Liver (tissue), 9 donors: ENCODE measurements around the gene BSND. TPM values are rescaled to one million over a fixed set of nuclear protein-coding genes. Genes with fewer than 3 reads are reported as not detected.

Experiments used
- DNase-seq: peaks from one replicate; pipeline ENCODE4 v3.0.0-alpha.2; 2017; ENCODE audit warnings: low spot score
- H3K27ac ChIP-seq, 2 donors: one replicate each; pipeline ENCODE4 v1.7.0; 2013; ENCODE audit warnings: inconsistent platforms in 2 of 2, low read length in 2 of 2, control low read depth in 1 of 2, low read depth in 1 of 2, mild to moderate bottlenecking in 1 of 2
- H3K27me3 ChIP-seq, 4 donors: one replicate each; pipeline versions ENCODE4 v1.6.1 to v1.7.0; 2013; ENCODE audit warnings: low read length in 3 of 4, inconsistent platforms in 1 of 4, mild to moderate bottlenecking in 1 of 4, moderate library complexity in 1 of 4; ENCODE audit not compliant: control insufficient read depth in 4 of 4, insufficient read depth in 4 of 4
- H3K36me3 ChIP-seq, 4 donors: one replicate each; pipeline versions ENCODE4 v1.6.1 to v1.7.0; 2013; ENCODE audit warnings: low read length in 3 of 4, mild to moderate bottlenecking in 3 of 4, low read depth in 1 of 4, moderate library complexity in 1 of 4; ENCODE audit not compliant: control insufficient read depth in 4 of 4, insufficient read depth in 3 of 4
- H3K4me1 ChIP-seq, 4 donors: one replicate each; pipeline versions ENCODE4 v1.6.1 to v1.7.0; 2013; ENCODE audit warnings: low read length in 3 of 4, mild to moderate bottlenecking in 3 of 4, moderate library complexity in 1 of 4; ENCODE audit not compliant: control insufficient read depth in 4 of 4, insufficient read depth in 4 of 4
- H3K4me3 ChIP-seq, 3 donors: one replicate each; pipeline versions ENCODE4 v1.6.1 to v1.7.0; 2013; ENCODE audit warnings: low read length in 3 of 3, control low read depth in 1 of 3, low read depth in 1 of 3, mild to moderate bottlenecking in 1 of 3
- H3K9ac ChIP-seq, 2 donors: one replicate each; pipeline ENCODE4 v1.7.0; 2013; ENCODE audit warnings: low read length in 2 of 2, mild to moderate bottlenecking in 2 of 2, moderate library complexity in 2 of 2, control low read depth in 1 of 2, low read depth in 1 of 2
- H3K9me3 ChIP-seq, 4 donors: one replicate each; pipeline versions ENCODE4 v1.6.1 to v1.7.0; 2013; ENCODE audit warnings: low read length in 3 of 4; ENCODE audit not compliant: control insufficient read depth in 4 of 4
- FOXA2 ChIP-seq: IDR thresholded peaks from 2 replicates; pipeline ENCODE4 v1.6.1; 2016; ENCODE audit warnings: antibody characterized with exemption
- GABPA ChIP-seq, 2 donors: IDR thresholded peaks in 1 of 2; conservative IDR thresholded peaks in 1 of 2; 2 replicates each; pipeline ENCODE4 v1.6.1; 2016; ENCODE audit warnings: antibody characterized with exemption in 2 of 2, mild to moderate bottlenecking in 1 of 2, moderate library complexity in 1 of 2
- HNF4A ChIP-seq, 2 donors: conservative IDR thresholded peaks; 2 replicates each; pipeline ENCODE4 v1.6.1; 2016; ENCODE audit warnings: antibody characterized with exemption in 2 of 2, mild to moderate bottlenecking in 2 of 2
- HNF4G ChIP-seq: IDR thresholded peaks from 2 replicates; pipeline ENCODE4 v1.6.1; 2016; ENCODE audit warnings: antibody characterized with exemption
- NR2F2 ChIP-seq: IDR thresholded peaks from 2 replicates; pipeline ENCODE4 v1.6.1; 2016; ENCODE audit warnings: antibody characterized with exemption
- RXRA ChIP-seq, 2 donors: IDR thresholded peaks; 2 replicates each; pipeline ENCODE4 v1.6.1; 2017 to 2018; ENCODE audit warnings: antibody characterized with exemption in 2 of 2, mild to moderate bottlenecking in 1 of 2
- SP1 ChIP-seq: IDR thresholded peaks from 2 replicates; pipeline ENCODE4 v1.6.1; 2018; ENCODE audit warnings: antibody characterized with exemption, mild to moderate bottlenecking
- TAF1 ChIP-seq: conservative IDR thresholded peaks from 2 replicates; pipeline ENCODE4 v1.6.1; 2016; ENCODE audit warnings: antibody characterized with exemption, mild to moderate bottlenecking
- WGBS: extraction: QIAGEN DNeasy Blood & Tissue Kit; methylation state at CpG from one replicate; pipeline ENCODE4 v1.1.7; 2013; 5-methylcytosine and 5-hydroxymethylcytosine counted together
- polyA plus RNA-seq, 2 donors: library from polyadenylated mRNA; stranded (reverse) in 1 of 2; unstranded in 1 of 2; fragments of 200-250 nt in 1 of 2; fragments of >200 nt in 1 of 2; fragmentation: Nextera tagmentation in 1 of 2; extraction: Ambion mirVana in 1 of 2; gene quantifications; one replicate each; pipeline versions ENCODE4 v1.2.1 to v1.2.3, GENCODE V29; 2013 to 2015
- total RNA-seq, 2 donors: library from RNA; depleted of rRNA; stranded (reverse); fragments of >200 nt; gene quantifications; one replicate each; pipeline ENCODE4 v1.2.3, GENCODE V29; 2014
- TF ChIP-seq, protein P1 (sequence below): IDR thresholded peaks from 2 replicates; pipeline ENCODE4 v1.6.1; 2016; ENCODE audit warnings: antibody characterized with exemption
- TF ChIP-seq, protein P2 (sequence below): fragments of 150-350 bp; IDR thresholded peaks from 2 replicates; pipeline ENCODE4 v1.5.1; 2017; ENCODE audit warnings: improper control_type of control experiment, low read depth, low read length; ENCODE audit not compliant: missing input control
- donor health status: healthy.
- donor health status: healthy.
- donor health status: healthy.
- donor health status: healthy.
- donor health status: healthy.

The BSND gene
- total and polyA plus RNA-seq, 4 donors, result 0.14 TPM; not detected in 3

DNA sequence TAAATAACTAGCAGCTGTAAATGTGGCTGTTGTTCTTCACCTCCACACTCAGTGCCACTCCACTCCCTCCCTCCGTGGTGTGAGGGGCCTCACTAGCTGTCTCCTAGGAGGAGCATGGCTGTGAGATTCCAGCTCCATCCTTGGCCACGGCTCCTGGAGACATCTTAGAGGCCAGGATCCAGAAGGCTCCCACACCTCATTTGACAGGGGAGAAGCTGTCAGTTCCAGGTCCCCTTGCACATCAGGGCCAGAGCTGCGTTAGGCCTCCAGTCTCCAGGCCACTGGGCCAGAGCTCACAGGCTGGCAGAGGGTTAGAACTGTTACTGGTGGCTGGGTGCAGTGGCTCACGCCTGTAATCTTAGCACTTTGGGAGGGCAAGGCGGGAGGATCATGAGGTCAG lies 55.7 kb downstream of the BSND start:
- 92% methylated on average over 5 of the region's 5 CpGs for WGBS
- peak overlapping the region in 1 of 2 donors; percentile 35 for H3K27ac ChIP-seq

DNA sequence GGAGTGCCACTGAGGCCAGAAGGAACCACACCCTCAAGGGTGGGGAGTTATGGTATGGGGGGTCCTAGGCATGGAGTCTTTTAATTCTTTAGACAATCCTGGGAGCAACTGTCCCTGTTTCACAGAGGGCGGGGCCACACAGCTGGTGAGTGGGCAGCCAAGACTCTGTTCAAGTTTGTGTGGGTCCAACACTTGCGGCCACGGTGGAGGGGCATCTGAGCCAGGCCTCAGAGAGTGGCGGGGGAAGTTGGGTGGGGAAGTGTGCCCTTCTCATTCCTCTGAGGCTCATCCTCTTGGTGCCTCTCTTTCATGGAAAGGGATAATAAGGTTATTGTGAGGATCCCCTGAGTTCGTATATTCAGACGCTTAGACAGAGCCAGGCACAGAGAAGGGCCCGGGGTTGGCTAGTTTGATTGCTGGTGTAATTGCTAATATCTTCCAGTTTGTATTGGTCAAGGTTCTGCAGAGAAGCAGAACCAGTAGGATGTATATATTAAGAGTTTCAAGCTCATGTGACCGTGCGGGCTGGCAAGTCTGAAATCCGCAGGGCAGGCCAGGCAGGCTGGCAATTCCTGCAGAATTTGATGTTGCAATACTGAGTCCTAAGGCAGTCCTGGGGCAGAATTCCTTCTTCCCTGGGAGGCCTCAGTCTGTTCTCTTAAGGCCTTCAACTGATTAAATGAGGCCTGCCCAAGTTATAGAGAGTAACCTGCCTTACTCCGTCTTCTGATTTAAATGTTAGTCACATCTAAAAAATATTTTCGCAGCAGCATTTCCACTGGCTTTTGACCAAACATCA lies 56.5 kb downstream of the BSND start:
- peak overlapping the region in 1 of 2 donors; percentile 7 for H3K27ac ChIP-seq
- no peaks in the 10 kb centered on the region for H3K27me3 ChIP-seq
- no peaks in the 10 kb centered on the region for H3K9me3 ChIP-seq
- no peak overlapping the region for H3K9ac ChIP-seq
- DNase-seq, result no peak
- H3K4me1 ChIP-seq, result peaks cover 17 to 65% (median 51%) of the 10 kb centered on the region in 4 donors
- TF ChIP-seq TAF1 (no peak), HNF4A (conservative IDR thresholded peaks at IDR 0.05) (peak; percentile 16 to 61), HNF4G (no peak), NR2F2 (no peak), SP1 (no peak), RXRA (IDR thresholded peaks at IDR 0.05) (peak in 1 of 2 donors; percentile 47), GABPA (IDR thresholded peaks at IDR 0.05 in 1 of 2, conservative IDR thresholded peaks at IDR 0.05 in 1 of 2) (no peak)
- H3K36me3 ChIP-seq, result peaks cover 8 to 23% (median 17%) of the 10 kb centered on the region in 4 donors
- 72% methylated on average over 12 of the region's 12 CpGs for WGBS
- no peak overlapping the region for H3K4me3 ChIP-seq

More for the DNA sequence above, 55.7 kb downstream of the BSND start:
- H3K4me3 ChIP-seq, result no peak overlapping the region
- no peaks in the 10 kb centered on the region for H3K9me3 ChIP-seq
- H3K4me1 ChIP-seq, result peaks cover 21 to 71% (median 55%) of the 10 kb centered on the region in 4 donors
- H3K27me3 ChIP-seq, result no peaks in the 10 kb centered on the region
- TF ChIP-seq RXRA (IDR thresholded peaks at IDR 0.05), result no peak
- TF ChIP-seq, protein P1, sequence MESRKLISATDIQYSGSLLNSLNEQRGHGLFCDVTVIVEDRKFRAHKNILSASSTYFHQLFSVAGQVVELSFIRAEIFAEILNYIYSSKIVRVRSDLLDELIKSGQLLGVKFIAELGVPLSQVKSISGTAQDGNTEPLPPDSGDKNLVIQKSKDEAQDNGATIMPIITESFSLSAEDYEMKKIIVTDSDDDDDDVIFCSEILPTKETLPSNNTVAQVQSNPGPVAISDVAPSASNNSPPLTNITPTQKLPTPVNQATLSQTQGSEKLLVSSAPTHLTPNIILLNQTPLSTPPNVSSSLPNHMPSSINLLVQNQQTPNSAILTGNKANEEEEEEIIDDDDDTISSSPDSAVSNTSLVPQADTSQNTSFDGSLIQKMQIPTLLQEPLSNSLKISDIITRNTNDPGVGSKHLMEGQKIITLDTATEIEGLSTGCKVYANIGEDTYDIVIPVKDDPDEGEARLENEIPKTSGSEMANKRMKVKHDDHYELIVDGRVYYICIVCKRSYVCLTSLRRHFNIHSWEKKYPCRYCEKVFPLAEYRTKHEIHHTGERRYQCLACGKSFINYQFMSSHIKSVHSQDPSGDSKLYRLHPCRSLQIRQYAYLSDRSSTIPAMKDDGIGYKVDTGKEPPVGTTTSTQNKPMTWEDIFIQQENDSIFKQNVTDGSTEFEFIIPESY, result no peak
- peaks cover 7 to 17% (median 11%) of the 10 kb centered on the region in 4 donors for H3K36me3 ChIP-seq
- no peak overlapping the region for H3K9ac ChIP-seq
- no peak for DNase-seq

DNA sequence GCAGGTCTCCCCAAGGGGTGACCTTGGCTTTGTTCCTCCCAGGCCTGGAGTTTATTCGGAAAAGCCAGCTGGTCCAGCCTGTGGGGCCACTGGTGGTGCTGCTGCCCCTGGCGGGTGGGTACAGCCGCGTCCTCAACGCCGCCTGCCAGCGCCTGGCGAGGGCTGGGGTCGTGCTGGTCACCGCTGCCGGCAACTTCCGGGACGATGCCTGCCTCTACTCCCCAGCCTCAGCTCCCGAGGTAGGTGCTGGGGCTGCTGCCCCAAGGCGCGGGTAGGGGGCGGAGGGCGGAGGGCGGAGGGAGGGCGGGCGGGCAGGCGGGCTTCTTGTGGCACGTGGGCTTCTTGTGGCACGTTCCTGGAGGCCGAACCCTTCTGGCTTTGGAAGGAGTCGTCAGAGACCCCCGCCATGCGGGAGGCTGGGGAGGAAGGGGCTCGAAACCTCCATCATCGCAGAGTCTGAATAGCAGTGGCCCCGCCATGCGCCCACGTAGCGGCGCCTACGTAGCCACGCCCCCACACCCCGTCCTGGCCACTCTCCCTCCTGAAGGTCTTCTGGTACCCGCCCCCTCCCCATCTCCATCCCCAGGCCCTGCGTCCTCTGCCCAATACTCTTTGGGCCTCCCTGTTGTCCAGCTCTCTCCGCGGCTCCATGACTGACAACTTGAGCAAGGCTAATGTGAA lies 57.4 kb downstream of the BSND start:
- Histone ChIP-seq H3K4me1 (peaks cover 15 to 60% (median 47%) of the 10 kb centered on the region in 4 donors), H3K9ac (no peak overlapping the region), H3K36me3 (peaks cover 9 to 30% (median 21%) of the 10 kb centered on the region in 4 donors), H3K27me3 (no peaks in the 10 kb centered on the region), H3K4me3 (no peak overlapping the region), H3K27ac (no peak overlapping the region), H3K9me3 (no peaks in the 10 kb centered on the region)
- TF ChIP-seq GABPA (IDR thresholded peaks at IDR 0.05 in 1 of 2, conservative IDR thresholded peaks at IDR 0.05 in 1 of 2) (no peak), FOXA2 (no peak)
- TF ChIP-seq, protein P2, sequence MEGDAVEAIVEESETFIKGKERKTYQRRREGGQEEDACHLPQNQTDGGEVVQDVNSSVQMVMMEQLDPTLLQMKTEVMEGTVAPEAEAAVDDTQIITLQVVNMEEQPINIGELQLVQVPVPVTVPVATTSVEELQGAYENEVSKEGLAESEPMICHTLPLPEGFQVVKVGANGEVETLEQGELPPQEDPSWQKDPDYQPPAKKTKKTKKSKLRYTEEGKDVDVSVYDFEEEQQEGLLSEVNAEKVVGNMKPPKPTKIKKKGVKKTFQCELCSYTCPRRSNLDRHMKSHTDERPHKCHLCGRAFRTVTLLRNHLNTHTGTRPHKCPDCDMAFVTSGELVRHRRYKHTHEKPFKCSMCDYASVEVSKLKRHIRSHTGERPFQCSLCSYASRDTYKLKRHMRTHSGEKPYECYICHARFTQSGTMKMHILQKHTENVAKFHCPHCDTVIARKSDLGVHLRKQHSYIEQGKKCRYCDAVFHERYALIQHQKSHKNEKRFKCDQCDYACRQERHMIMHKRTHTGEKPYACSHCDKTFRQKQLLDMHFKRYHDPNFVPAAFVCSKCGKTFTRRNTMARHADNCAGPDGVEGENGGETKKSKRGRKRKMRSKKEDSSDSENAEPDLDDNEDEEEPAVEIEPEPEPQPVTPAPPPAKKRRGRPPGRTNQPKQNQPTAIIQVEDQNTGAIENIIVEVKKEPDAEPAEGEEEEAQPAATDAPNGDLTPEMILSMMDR, result no peak
- 91% methylated on average over 42 of the region's 42 CpGs for WGBS
- no peak for DNase-seq
